ENCODE results near the gene HS1BP3. TPM values are rescaled to one million over a fixed set of nuclear protein-coding genes. Genes with fewer than 3 reads are reported as not detected.

The HS1BP3 gene
- total RNA-seq, 1 experiment from 2014 or later: 34.5 TPM

DNA sequence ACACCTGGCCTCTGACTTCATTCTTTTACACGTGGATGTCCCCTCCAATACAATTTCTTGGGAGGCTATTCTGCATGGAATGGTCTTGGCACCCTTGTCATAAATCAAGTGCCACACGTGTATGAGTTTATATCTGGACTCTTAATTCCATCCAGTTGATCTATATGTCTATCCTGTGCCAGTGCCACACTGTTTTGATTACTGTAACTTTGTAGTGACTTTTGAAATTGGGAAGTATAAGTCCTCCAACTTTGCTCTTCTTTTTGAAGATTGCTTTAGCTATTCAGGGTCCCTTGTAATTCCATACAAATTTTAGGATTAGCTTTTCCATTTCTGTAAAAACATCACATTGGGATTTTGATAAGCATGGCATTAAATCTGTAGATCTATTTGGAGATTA is 43.5 kb downstream of the HS1BP3 start:
- DNase-seq (ENCODE audit: extremely low read depth, low read depth): no peak

- DNase-seq (ENCODE audit: extremely low read depth, low read depth): no peak
Measured at GRCh38 chr2:20606198-20606597, 44.7 kb downstream of the HS1BP3 start.

DNA sequence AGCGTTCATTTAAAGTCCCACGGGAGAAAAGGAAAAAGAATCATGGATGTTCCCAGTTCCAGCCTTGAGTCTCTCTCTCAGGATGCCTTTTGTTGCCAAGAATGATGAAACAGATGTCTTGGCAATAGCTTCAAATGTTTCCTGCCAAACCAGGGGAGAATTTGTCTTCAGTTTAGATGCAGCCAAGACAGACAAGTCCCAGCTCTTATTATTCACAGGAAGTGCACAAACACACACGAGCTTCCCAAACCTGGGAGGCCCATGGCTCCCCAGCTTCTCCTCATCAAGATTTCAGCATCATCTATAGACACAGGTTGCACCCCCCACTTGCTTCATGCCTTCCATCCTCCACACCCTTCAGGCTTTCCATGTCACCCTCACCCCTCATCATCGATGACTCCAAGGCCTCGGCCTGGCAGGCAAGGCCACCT is 45.9 kb downstream of the HS1BP3 start:
- DNase-seq (ENCODE audit: extremely low read depth, low read depth): no peak

DNA sequence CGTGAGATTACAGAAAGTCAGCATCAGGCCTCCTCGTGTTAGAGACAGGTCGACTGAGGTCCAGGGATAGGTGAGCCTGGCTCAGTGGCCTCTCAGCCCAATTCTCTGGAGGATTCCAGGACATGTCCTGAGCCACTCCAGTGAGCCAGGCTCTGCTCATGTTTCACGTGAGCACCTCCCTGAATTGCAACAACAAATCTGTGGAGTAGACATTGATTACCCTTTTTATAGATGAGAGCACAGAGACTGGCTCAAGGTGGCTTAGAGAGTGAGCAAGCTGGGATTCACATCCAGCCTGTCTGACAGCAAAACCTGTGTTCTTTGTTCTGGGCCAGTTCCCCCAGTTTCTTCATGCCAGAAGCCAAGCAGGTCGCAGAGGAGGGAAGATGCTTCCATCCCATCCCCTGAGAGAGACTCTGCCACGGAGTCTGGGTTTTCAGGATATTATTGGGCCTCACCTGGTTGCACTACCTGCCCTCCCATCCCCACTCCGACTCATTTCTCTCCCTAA is 46.4 kb downstream of the HS1BP3 start:
- DNase-seq (ENCODE audit: extremely low read depth, low read depth): no peak

GRCh38 chr2:20603791-20604190 is 47.1 kb downstream of the HS1BP3 start:
- DNase-seq (ENCODE audit: extremely low read depth, low read depth): no peak

DNA sequence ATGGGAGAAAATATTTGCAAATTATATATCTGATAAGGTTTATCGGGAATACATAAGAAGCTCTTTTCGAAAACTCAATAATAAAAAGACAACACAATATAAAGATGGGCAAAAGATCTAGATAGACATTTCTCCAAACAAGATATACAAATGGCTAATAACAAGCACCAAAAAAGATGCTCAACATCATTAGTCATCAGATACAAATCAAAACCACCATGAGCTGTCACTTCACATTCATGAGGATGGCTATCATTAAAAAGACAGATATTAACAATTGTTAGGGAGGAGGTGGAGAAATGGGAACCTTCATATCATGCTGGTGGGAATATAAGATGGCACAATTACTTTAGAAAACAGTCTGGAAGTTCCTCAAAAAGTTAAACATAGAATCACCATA is 48.1 kb downstream of the HS1BP3 start:
- no peak for DNase-seq (ENCODE audit: extremely low read depth, low read depth)

- peak; percentile 33 for DNase-seq (ENCODE audit: extremely low read depth, low read depth)
Measured at GRCh38 chr2:20600756-20601325, 50.1 kb downstream of the HS1BP3 start.

- DNase-seq (ENCODE audit: extremely low read depth, low read depth): no peak
Measured at GRCh38 chr2:20599861-20600461, 50.9 kb downstream of the HS1BP3 start.

DNA sequence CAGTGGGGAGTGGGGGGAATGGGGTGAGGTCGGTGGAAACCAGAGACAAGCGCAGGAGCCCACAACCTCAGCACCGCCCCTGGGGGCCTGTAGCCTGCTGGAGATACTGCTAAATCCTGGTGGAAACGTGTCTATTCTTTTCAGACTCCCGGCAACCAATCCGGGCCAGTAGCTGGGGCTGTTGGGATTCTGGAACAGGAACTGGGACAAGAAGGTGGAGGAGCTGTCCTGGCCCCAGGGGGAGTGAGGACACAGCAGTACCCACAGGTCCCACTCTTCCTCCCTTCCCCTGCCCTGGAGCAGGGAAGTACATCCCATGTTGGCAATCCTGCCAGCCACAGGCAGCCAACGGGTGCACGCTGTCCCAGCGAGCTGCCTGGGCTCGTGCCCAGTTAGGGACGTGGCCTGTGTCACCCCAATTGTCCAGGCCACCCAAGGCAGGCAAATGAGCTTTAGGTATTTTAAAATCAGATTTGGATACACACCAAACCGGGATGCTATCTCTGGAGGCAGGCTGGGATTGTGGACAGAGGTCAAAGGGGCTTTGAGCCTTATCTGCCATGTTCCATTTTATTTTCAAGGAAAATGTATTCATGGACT is 51.8 kb downstream of the HS1BP3 start:
- DNase-seq (ENCODE audit: extremely low read depth, low read depth): no peak

DNA sequence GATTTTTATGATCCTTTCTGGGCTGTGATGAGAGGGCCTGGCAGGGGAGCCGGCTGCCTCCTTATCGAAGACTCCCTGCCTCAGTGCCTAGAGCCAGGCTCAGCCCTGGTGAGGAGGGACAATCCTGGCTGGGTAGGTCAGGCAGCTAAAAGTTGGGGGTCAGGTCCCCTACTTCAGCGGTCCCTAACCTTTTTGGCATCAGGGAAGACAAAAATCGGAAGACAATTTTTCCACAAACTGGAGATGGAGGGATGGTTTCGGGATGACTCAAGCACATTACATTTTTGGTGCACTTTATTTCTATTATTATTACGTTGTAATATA is 53.1 kb downstream of the HS1BP3 start:
- DNase-seq (ENCODE audit: extremely low read depth, low read depth): no peak

DNA sequence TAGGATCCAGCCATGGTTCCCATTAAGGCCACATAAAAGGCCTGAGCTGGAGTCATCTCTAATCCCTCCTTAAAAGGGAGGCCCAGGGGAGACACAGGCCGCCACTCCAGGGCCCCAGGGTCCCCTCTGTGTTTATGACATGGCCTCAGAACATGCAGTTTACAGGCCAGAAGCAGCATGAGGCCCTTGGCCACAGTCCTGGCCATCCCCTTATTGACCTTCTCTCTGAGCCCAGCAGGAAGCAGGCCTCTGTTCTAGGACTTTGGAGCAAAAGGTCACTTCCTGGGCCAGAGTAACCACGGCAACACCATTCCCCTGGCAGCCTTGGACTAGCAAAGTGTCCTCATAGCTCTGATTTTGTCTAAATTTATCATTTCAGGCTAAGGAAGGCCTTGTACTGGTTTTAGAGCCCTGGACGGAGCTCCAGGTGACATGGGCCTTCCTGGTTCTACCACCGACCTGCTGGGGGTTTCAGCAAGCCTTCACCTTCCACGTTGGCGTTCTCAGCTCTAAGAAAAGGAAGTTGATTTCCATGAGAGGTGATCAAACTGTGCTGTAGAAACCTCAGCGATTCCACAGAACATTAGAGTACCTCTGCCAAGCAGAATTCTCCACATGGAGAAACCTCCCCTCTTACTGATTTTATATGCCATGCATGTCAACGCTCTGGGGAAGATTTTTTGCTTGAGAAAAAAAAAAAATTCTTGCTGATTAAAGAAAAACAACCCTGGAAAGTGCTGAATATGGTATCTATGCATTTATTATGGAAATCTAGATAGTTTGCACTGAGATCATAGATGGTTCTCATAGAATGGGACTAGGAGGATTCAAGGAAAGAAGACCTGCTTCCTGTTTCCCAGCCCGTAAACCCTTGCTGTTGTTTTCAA is 53.7 kb downstream of the HS1BP3 start:
- no peak for DNase-seq (ENCODE audit: extremely low read depth, low read depth)

DNA sequence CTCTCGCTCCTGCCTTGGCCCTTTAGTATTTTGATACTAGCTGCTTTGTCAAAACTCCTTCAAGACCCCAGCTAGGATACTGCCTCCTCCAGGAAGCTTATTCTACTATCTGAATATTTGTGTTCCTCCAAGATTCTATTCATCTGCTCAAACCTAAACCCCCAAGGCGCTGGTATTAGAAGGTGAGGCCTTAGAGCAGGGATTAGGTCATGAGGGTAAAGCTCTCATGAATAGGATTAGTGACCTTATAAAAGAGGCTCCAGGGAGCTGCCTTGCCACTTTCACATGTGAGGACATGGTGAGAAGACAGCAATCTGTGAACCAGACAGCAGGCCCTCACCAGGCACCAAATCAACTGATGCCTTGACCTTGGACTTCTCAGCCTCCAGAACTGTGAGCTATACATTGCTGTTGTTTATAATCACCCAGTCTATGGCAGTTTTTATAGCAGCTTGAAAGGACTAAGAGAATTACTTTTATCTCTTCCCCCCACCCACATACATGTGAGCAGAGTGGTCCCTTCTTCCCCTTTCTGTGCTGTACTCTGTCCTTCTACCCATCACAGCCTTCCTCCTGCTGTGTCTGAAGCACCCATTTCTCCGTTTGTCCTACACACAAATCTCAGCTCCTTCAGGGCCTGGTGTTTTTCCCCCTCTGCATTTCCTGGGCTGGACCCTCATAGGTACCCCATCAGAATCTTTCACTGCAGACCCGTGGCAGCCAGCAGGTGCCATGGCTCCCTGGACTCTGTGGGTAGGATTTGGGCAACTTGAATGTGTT is 54.5 kb downstream of the HS1BP3 start:
- no peak for DNase-seq (ENCODE audit: extremely low read depth, low read depth)

- no peak for DNase-seq (ENCODE audit: extremely low read depth, low read depth)
Measured at GRCh38 chr2:20595439-20596192, 55.3 kb downstream of the HS1BP3 start.

- no peak for DNase-seq (ENCODE audit: extremely low read depth, low read depth)
Measured at GRCh38 chr2:20594957-20595356, 55.9 kb downstream of the HS1BP3 start.

GRCh38 chr2:20594048-20594750 is 56.7 kb downstream of the HS1BP3 start:
- no peak for DNase-seq (ENCODE audit: extremely low read depth, low read depth)

DNA sequence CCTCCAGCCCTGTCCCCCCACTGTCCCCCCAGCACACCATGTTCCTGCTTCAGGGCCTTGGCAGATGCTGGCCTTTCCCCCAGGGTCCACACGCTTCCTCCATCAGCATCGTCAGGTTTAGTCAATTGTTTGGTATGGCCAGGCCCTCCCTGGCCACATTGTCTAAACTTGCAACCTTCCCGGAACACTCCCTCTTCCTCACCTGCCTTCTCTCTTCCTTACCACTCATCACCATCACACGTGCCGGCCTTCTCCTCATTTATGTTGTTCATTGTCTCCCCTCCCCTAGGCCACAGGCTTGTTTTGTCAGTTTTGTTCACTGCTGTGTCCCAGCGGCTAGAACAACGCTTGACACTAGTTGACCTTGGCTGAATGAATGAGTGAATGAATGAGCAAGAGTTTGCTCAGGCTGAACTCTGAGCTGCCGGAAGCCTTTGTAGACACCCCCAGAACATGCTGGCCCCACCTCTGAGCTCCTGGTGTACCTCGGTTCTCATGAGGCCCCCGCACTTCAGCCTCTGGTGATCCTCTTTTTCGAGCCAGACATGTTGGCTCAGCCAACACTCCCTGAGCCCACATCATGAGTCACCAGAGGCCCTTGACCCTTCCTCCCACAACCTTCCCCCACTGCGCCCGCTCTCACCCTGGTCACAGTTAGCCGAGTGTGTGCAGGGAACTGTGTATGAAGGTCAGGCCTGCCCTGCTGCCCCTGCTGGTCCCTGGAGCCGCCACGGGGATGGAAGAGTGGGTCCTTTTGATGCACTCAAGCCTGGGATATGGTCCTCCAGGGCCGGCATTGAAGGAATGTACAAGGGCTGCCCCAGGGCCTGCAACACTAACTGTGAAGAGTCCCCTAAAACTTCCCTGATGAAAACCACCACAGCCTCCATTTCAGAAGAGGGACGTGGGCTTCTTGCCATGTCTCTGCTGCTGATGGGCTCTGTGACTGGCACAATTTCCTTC is 57.5 kb downstream of the HS1BP3 start:
- no peak for DNase-seq (ENCODE audit: extremely low read depth, low read depth)

- DNase-seq (ENCODE audit: extremely low read depth, low read depth): no peak
Measured at GRCh38 chr2:20592106-20593071, 58.5 kb downstream of the HS1BP3 start.
